Kidney glomerular epithelial cell (primary cell): ENCODE measurements around the gene LRRTM4.

Source experiments
- DNase-seq: peaks from one replicate; lab custom pipeline; 2025; lab: John Stamatoyannopoulos, UW

LRRTM4 gene

DNA sequence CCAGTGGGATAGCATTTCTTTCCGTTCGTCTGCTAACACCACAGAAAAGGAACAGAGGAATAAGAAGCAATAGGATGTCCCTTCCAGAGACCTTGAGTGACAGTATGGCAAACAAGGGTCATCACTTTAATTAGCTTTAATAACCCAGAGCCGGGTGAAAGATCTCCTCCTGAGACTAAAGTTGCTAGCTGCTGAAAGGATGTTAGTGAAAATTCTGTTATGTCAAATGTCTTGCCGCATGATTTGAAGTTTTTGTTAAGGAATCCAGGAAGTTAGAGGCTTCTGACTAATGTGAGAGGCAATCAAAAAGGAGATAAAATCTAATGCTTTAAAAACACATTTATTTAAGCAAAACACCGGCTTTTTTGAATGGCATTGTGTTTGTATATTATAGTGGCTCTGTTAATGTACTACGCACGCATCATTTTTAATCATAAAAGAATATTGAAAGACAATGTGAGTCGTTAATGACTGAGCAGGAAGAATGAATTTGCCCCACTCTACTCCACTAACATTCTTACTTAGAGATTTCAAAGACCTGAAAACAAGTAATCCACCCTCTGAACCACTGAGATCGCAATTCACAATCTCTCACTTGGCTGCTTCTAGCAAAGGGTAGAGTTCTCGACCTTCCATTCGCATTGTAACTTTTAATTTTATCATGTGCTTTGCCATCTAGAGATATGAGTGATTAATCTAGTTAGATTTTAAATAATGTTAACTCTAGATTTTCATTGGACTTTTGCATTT, 536.6 kb downstream of the LRRTM4 start:
- no peak for DNase-seq

DNA sequence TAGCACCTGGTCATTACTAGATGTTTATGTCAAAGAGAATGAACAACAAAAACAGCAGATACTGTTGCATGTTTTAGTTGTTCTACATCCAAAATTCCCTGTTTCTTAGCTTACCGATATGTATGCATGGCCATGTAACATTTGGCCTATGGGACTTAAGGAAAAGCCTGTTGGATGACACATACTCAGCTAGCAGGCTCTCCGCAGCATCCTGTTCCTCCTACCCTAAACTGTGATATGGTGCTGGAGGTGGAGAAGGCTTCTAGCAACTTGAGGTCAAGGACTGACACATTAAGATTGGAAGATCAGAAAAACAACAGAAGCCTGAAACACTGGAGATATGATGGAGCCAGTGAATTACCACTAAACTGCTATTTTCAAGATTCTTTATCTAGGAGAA, 537.8 kb downstream of the LRRTM4 start:
- DNase-seq: no peak

DNA sequence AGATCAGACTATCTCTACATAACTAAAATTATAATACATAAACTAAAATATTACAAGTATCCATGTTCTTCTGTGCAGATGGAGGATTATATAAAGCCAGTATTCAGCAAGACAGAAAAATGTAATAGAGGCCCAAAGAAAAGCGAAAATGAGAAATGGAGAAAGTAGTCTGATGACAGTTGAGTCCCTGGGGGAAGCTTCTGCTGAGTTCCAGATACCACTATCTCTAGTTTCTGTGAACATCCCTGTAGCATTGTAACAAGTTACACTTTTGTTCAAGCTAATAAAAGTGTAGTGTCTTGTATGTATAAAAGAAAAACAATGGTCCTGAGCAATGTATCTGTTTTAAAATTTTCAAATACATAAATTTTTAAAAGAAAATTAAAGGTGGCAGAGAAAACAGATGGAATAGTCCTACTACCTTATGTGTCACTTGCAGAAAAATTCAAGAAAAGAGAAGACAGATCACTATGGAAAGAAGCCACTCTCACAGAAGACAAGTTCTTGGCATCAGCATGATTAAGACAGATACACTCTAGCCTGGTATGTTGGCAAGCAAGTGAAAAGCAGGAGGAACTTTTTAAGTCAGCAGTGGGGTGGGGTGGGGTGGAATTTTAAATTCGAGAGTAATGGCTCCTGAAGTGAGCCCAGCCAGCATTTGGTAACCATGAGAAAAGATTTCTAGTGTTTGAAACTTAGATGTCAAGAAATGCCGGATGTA, 541.9 kb downstream of the LRRTM4 start:
- DNase-seq: no peak

DNA sequence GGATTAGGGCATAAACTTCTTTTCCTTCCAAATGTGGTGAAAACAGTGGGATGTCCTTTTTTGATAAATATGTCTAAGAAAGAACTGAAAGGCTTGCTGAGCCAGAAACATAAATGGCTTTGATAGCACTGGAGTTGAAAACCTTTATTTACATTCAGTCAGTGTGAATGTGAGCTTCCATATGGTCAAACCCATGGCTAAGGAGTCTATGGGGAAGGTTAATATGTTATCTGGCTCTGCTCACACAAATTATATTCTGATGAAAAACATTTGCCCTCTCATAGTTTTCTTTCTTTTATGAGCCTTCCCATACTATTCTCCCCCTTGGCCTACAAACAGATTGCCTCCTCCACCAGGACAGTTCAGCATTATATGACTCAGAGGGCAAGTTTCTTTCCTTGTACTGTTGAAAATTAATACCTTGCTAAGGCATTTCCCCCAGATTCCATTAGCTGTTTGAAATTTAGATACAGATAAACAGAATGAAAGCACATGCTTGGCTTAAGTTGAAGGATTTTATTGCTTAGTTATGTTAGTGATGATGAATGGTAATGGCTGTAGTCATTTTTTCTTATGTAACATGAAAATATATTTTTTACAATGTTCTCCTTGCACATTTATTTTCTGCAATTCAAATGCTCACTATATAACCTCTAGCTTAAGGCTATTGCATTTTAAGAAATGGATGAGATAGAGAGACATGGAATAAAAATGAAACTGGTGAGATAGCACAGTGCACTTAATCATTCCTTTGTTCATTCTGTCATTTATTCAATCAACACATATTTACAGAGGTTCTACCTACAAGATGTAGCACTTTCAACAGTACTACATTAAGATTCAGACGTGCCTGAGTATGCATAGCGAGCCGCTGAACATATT, 544.1 kb downstream of the LRRTM4 start:
- peak; percentile 60 for DNase-seq

DNA sequence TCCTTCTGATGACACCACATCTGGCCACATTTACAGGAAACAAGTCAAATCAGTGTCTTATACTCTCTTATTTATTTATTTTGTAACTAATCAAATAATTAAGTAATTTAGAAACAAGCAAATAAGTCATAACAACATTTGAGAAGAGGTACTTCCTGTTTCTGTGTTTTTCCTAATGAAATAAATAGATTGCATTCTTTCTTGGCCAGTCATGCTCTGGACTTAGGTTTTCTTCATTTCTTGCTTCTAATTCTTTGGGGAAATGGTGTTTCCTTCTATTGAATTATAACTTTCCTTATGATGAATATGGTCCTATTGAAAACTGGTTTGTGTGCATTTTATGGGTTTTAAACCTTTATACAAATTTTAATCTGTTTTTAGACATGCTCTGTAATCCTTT, 546.4 kb downstream of the LRRTM4 start:
- DNase-seq: no peak

DNA sequence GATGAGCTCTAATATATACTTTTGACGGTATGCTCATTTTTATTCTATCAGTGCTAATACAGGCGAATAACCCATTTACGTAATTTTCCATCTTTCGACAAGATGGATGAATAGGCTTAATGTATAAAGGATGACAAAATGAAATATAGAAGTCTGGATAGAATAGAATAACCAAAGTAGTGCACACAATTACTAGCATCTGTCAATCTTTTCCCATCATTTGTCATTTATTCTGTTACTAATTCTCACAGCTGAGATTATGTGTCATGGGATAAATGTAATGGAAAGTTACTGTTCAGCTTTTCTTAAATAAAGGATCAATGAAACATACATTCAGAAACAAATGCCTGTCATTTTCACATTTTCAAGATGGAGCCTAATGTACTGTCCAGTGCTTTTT, 548.6 kb downstream of the LRRTM4 start:
- no peak for DNase-seq

DNA sequence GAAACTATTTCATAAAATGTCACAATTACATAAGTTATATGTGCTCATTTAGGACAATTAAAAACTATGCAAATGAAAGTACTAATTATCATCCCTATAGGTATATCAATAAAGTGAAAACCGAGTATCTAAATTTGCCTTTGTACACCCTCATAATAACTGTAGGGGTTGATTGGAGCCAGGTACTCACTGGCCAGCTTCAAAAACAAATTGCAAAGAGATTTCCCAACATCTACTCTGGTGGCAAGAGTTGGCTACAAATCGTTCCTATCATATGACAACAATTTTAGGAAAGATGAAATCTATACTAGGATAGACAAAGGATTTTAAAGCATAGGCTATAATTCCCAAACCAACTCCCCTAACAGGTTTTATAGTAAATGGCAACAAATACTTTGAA, 556.4 kb downstream of the LRRTM4 start:
- DNase-seq: no peak

DNA sequence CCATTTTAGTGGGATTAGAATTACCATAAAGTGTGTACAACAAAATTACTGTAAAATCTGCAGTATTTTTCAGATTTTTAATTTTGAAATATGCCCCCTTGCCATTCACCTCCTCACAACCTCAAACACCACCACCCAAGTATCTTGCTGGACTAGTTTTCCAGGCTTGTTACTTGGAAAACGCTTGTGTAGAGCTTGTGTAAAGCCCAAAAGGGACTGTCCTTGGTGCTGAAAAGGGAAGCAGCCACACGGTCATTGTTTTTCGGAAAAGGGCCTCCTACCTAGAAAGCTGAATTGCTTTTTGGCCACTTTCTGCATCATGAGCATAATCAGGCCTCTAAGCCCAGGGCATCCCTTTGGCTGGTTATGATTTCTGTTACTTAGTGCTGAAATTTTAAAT, 563.4 kb downstream of the LRRTM4 start:
- DNase-seq: no peak

DNA sequence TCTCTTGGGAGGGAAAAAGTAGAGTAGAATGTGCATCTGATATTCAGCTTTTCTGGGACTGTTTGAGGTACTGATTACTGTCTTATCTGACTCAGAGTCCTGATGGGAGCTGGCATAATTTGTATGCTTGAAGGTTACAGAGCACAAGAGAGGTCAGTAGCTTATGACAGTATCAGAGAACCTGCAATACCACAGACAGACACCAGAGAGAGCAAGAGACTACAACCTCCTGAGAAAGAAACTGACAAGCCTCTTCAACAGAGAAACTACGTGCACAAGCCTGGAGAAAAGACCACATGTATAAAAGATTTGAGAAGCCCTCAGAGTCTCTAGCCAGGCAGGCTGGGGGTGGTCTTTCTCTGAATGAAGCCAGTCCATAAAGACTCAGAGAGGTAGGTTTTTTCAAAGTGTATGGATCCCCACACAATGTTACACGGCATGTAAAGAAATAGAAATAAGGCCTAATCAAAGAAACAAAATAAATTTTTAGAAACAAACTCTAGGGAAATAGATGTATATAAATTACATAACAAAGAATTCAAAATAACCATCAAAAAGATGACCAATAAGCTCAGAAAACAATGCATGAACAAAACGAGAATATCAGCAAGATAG, 568.3 kb downstream of the LRRTM4 start:
- DNase-seq: peak; percentile 75

DNA sequence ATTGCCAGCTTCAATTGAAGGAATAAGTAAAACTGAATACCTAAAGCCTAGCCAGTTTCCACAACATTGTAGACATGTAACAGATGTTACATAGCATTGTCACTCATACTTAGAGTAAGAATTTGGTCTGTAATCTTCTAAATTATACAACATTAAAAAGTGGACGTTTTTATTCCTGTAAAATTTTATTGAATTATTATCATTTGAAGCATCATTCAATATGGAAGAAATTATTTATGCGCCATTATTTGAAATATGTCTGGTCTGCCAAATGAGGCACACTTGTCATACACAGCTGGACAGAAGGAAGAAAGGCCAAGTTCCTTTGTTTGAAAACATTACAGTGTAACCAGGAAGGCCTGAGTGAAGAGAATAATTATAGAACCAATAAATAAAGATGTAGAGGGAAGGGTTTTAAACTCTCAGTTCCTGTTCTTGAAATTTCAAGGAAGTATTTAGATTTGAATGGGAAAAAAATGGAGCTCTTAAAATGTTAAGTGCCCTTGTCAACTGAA, 575.5 kb downstream of the LRRTM4 start:
- no peak for DNase-seq

DNA sequence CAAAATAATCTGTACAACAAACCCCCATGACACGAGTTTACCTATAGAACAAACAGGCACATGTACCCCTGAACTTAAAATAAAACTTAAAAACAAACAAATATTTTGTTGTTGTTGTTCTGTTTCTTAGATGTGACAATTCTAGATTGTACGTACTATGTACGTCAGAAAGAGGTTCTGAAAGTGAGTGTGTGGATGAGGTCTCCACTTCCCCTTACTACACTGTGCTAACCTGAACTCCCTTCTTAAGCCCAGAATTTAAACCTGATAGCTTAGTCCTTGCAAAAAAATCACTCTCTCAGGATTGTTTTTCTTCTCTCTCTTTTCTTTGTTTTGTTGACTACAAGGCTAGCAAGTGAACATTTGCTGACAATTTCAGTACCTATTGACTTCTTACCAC, 581.6 kb downstream of the LRRTM4 start:
- no peak for DNase-seq

DNA sequence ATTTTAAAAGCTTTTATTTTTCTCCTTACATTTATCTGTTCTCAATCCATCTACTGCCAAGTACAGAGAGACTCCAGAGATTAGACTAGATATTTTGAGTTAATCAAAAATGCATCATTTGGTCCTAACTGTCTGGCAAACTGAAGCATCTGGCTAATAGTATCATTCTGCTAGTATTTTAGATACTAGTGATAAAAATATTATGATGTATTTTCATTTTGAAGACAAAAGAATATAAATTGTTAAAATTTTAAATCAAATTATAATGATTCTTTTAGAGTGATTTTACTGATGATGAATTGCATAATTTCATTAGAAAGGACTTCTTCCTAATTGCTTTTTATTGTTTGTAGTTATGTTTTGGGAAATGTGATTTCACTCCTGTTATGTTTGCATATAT, 584.0 kb downstream of the LRRTM4 start:
- no peak for DNase-seq

DNA sequence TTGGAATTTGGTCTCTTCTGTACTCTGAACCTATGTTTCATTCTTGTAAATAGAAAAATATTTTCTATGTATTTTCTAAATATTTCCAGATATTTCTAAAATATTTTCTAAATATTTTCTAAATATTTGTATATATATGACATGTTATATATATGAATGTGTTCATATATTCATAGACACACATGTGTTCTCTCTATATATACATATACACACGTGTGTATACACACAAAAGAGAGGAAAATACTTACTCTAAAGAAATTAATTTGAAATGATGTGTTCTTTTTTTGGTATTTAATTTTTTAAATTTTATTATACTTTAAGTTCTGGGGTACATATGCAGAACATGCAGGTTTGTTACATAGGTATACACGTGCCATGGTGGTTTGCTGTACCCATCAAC, 589.6 kb downstream of the LRRTM4 start:
- no peak for DNase-seq

DNA sequence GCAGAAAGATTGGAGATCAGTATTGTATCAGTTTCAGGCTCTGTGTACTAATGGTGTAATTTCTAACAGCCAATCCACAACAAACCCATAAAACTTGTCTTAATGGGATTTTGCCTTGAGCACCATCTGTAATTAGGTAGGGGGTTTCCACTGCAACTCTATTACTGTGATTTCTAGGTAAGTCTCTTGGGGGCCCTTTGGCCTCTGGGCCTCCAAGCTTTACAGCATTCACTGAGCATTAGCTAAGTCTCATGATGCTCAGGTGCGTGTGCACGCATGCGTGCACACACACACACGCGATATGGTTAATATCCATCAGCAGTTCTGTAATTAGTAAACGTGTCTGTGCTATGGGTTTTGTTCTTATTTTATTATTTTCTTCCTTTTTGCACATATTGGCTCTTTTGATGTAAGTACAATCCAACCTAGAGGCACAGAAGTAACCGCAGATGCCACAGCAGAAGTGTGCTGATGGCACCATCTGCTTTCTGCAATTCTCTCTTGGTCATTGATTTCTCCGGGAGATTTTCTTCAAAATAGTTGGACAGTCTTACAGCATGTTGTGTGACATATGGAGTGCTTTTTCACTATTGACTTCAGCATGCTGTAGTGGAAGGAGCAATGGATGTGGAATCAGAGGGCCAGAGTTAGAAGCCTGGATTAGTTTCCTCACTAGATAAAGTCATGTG, 592.0 kb downstream of the LRRTM4 start:
- DNase-seq: no peak

DNA sequence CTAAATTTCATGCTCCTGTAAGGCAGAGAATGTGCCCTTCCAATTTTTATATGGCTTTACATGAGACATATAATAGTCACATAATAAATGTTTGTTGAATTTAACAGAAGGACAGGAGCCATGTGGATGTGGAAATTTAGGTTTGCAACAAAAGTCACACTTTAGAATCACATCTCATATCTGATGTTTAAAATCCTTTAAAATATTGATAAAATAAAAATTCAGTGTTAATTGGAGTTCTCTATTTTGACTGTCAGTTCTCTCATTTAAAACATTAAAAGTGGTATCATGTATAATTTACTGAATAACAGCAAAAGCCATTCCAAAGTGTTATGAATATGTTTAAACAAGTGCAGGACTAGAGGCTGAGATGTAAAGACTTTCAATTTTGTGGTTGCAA, 594.1 kb downstream of the LRRTM4 start:
- no peak for DNase-seq

DNA sequence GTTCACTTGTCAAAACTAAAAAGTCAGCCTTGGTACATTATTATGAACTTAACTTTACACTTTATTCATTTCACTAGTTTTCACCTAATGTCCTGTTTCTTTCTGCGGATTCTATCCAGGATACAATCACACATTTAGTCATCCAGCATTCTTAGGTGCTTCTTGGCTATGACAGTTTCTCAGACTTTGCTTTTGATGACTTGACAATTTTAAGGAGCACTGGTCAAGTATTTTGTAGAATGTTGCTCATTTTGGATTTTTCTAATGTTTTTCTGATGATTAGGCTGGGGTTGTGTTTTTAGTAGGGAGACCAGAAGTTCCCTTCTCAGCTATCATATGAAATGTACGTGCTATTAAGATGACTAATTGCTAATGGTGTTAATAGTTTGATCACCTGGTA, 601.2 kb downstream of the LRRTM4 start:
- DNase-seq: no peak

DNA sequence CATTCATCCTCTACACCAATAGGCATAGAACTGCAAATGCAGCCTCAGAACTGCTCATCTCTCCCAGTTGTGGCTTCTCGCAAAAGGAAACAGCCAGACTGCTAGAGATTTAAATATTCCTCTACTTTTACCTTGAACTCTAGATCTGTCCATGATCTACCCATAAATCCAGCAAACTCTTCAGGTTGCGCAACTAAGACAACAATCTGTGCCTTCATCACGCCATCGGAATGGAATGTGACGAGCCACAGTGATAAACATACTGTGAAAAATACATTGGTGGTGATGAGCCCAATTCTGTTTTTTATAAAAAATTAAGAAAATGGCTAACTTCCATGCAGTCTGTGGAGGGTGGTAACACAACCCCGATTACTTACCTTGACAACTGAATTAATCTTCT, 626.7 kb downstream of the LRRTM4 start:
- DNase-seq: no peak

DNA sequence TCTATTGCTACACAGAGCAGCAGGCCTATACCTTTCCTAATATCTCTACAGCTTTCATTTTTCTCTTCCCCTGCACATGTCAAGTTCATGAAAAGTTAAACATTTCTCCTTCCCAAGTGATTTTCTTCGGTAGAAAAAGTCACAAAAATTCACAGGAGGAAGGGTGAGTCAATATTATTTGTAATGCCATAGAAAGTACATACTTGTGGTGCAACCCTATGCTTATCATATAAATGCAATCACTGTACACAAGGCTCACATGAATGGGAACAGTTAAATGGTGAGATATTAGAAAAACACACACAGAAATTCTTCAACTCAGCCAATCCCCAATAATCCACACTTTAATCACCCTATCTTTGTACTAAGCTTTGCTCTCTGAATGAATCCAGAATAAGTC, 651.6 kb downstream of the LRRTM4 start:
- DNase-seq: no peak

DNA sequence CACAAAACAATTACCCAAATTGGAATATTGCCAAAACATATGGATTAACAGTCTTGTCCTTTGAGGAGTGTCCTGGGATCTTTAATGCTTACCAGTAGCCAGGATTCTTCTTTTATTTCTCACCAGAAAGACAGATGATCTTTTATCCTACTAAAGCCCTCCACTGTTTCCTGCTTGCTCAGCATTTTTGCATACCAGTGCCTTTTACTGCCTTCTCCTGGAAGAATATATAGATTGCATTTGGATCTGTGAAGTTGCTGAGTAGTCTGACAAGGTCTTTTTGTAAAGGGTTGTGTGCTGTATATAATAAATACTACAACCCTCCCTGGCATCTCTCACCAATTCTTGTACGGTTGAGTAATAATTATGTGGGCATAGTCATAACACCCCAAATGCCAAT, 652.2 kb downstream of the LRRTM4 start:
- DNase-seq: no peak

DNA sequence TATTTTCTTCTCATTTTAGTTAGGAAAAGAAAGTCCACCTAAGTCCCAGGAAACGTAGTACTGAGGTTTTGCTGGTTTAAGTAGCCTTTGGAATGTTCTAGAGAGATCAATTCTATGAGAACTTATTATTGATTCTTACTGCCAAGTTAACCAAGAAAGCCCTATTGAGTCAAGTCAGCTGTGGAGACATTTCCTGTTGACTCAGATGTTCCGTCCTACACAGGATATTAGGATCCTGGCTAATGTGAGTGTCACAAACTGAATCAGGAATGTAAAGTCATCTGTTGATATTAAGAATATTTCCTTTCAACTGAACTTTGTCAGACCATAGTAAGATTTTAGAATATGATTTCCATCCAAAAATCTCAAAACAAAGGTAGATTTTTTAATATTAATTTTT, 654.3 kb downstream of the LRRTM4 start:
- DNase-seq: peak; percentile 12

DNA sequence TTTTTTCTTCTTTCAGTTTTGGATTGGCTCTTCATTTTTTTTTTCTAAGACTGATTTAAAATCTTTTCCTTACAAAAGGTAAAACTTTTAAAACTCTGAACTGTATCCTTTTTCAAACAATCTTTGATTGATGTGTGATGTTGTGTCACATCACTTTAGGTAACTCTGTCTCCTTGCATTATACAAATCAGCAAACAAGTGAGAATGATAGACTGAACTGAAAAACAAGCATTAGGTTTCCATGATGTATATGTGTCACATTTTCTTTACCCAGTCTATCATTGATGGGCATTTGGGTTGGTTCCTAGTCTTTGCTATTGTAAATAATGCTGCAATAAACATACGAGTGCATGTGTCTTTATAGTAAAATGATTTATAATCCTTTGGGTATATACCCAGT, 655.7 kb downstream of the LRRTM4 start:
- no peak for DNase-seq

DNA sequence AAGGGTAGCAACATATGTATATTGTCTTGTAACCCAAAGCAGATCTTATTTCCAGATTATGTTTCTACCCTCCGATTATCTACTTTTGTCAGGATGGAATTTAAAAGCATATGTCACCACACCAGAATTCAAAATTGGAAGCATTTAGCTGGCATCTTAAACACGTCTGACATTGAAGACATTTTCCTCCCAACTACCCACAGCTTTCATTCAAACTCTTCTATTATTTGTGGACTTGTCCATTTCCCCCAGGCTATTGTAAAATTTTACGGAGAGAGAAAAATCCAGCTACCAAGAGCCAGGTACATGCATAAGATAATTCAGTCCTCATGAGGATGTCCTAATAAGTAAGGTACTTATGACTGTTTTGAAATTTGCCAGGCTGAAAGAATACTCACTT, 659.3 kb downstream of the LRRTM4 start:
- DNase-seq: no peak
